Esophagus squamous epithelium (tissue), 4 donors: ENCODE measurements around the gene ACSL3.

Experiments used
- POLR2A ChIP-seq, 4 donors: fragments of 450-650 bp; IDR thresholded peaks; one replicate each; pipeline ENCODE4 v1.6.1; 2017; ENCODE audit warnings: antibody characterized with exemption in 4 of 4, mild to moderate bottlenecking in 4 of 4, moderate library complexity in 3 of 4
- TF ChIP-seq, protein P1 (sequence below), 6 experiments: fragments of 450-650 bp in 4 of 6; fragments of 200-600 bp in 2 of 6; sonication (generic) in 2 of 6; IDR thresholded peaks; one replicate each; pipeline ENCODE4 v1.5.1; 2016 to 2019; ENCODE audit warnings: antibody characterized with exemption in 6 of 6, mild to moderate bottlenecking in 4 of 6, moderate library complexity in 4 of 6

DNA sequence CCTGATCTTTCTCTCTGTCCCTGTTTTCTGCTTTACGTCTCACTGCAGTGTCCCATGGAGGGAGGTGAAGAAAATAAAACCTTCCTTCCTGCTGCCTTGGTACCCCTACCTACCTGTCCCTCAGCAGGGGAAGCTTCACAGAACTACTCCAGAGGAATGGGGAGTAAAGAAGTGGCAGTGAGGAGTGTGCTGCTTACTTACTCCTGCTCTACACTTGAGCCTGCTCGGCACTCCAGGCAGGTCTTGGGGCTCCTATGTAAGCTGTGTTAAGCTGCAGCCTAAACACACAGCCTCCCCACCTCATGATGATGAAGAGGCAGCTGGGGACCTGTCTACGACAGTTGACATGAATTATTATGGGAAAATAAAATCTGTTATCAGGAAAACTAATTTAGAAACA, 72.6 kb downstream of the ACSL3 start:
- TF ChIP-seq POLR2A (IDR thresholded peaks at IDR 0.05) = no peak
- TF ChIP-seq, protein P1, sequence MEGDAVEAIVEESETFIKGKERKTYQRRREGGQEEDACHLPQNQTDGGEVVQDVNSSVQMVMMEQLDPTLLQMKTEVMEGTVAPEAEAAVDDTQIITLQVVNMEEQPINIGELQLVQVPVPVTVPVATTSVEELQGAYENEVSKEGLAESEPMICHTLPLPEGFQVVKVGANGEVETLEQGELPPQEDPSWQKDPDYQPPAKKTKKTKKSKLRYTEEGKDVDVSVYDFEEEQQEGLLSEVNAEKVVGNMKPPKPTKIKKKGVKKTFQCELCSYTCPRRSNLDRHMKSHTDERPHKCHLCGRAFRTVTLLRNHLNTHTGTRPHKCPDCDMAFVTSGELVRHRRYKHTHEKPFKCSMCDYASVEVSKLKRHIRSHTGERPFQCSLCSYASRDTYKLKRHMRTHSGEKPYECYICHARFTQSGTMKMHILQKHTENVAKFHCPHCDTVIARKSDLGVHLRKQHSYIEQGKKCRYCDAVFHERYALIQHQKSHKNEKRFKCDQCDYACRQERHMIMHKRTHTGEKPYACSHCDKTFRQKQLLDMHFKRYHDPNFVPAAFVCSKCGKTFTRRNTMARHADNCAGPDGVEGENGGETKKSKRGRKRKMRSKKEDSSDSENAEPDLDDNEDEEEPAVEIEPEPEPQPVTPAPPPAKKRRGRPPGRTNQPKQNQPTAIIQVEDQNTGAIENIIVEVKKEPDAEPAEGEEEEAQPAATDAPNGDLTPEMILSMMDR (IDR thresholded peaks at IDR 0.05) = no peak
